Mesenchymal stem cell (in vitro differentiated cells and primary cell): Measurements from ENCODE around the gene PNMT.

Experiments used
- DNase-seq: peaks from one replicate; pipeline ENCODE4 v3.0.0-alpha.2; 2013
- H2AFZ ChIP-seq: one replicate; pipeline ENCODE4 v1.6.1; 2013; ENCODE audit warnings: low read depth, mild to moderate bottlenecking, control low read depth, inconsistent platforms, low read length, moderate library complexity
- H2AK5ac ChIP-seq: 2 replicates; pipeline ENCODE4 v1.6.1; 2013; ENCODE audit warnings: low read length, moderate library complexity, mild to moderate bottlenecking, inconsistent platforms; ENCODE audit not compliant: severe bottlenecking
- H2BK120ac ChIP-seq: one replicate; pipeline ENCODE4 v1.6.1; 2013; ENCODE audit warnings: low read depth, mild to moderate bottlenecking, inconsistent platforms, low read length, moderate library complexity
- H2BK12ac ChIP-seq, 2 experiments: one replicate each; pipeline ENCODE4 v1.6.1; 2013; ENCODE audit warnings: inconsistent platforms in 2 of 2, low read length in 2 of 2, mild to moderate bottlenecking in 2 of 2, moderate library complexity in 2 of 2, control low read depth in 1 of 2
- H2BK15ac ChIP-seq: one replicate; pipeline ENCODE4 v1.6.1; 2013; ENCODE audit warnings: mild to moderate bottlenecking, low read depth, inconsistent platforms; ENCODE audit not compliant: poor library complexity, severe bottlenecking
- H2BK5ac ChIP-seq: 2 replicates; pipeline ENCODE4 v1.6.1; 2013; ENCODE audit warnings: low read depth, mild to moderate bottlenecking, low read length, control low read depth, inconsistent platforms; ENCODE audit not compliant: poor library complexity, severe bottlenecking
- H3K14ac ChIP-seq, 2 experiments: one replicate each; pipeline ENCODE4 v1.6.1; 2013; ENCODE audit warnings: inconsistent platforms in 2 of 2, low read length in 2 of 2, control low read depth in 1 of 2, mild to moderate bottlenecking in 1 of 2, moderate library complexity in 1 of 2
- H3K18ac ChIP-seq, 2 experiments: one replicate each; pipeline ENCODE4 v1.6.1; 2013; ENCODE audit warnings: inconsistent platforms in 2 of 2, low read length in 2 of 2, control low read depth in 1 of 2, low read depth in 1 of 2, mild to moderate bottlenecking in 1 of 2
- H3K23ac ChIP-seq, 2 experiments: one replicate each; pipeline ENCODE4 v1.6.1; 2013; ENCODE audit warnings: inconsistent platforms in 2 of 2, low read length in 2 of 2, mild to moderate bottlenecking in 2 of 2, moderate library complexity in 2 of 2, control low read depth in 1 of 2
- H3K27ac ChIP-seq: 2 replicates; pipeline ENCODE4 v1.5.1; 2013; ENCODE audit warnings: mild to moderate bottlenecking, moderate library complexity, low read length, control low read depth, inconsistent platforms; ENCODE audit not compliant: poor library complexity, severe bottlenecking
- H3K27me3 ChIP-seq, 2 experiments: 2 replicates each; pipeline versions ENCODE4 v1.6.1 to v1.7.0; 2013; ENCODE audit warnings: low read length in 2 of 2, mild to moderate bottlenecking in 2 of 2, moderate library complexity in 2 of 2, control low read depth in 1 of 2, inconsistent platforms in 1 of 2; ENCODE audit not compliant: control insufficient read depth in 1 of 2, insufficient read depth in 1 of 2
- H3K36me3 ChIP-seq, 2 experiments: 2 replicates each; pipeline versions ENCODE4 v1.6.1 to v1.7.0; 2013; ENCODE audit warnings: low read length in 2 of 2, control low read depth in 1 of 2, inconsistent platforms in 1 of 2, low read depth in 1 of 2, mild to moderate bottlenecking in 1 of 2; ENCODE audit not compliant: insufficient read depth in 2 of 2, control insufficient read depth in 1 of 2
- H3K4ac ChIP-seq, 2 experiments: one replicate each; pipeline ENCODE4 v1.6.1; 2013; ENCODE audit warnings: inconsistent platforms in 2 of 2, low read length in 2 of 2, mild to moderate bottlenecking in 2 of 2, moderate library complexity in 2 of 2, control low read depth in 1 of 2, low read depth in 1 of 2
- H3K4me1 ChIP-seq: 2 replicates; pipeline ENCODE4 v1.6.1; 2013; ENCODE audit warnings: low read depth, low read length, control low read depth; ENCODE audit not compliant: control insufficient read depth, insufficient read depth
- H3K4me2 ChIP-seq: 2 replicates; pipeline ENCODE4 v1.6.1; 2013; ENCODE audit warnings: low read length, mild to moderate bottlenecking, inconsistent platforms; ENCODE audit not compliant: poor library complexity, severe bottlenecking
- H3K4me3 ChIP-seq, 2 experiments: 2 replicates each; pipeline versions ENCODE4 v1.5.1 to v1.7.0; 2013; ENCODE audit warnings: low read length in 2 of 2, mild to moderate bottlenecking in 2 of 2, control low read depth in 1 of 2, low read depth in 1 of 2; ENCODE audit not compliant: insufficient read depth in 1 of 2
- H3K79me1 ChIP-seq: replicated peaks from 2 replicates; pipeline ENCODE4 v1.6.1; 2013; ENCODE audit warnings: mild to moderate bottlenecking, control low read depth, low read length, inconsistent platforms; ENCODE audit not compliant: poor library complexity, severe bottlenecking
- H3K9ac ChIP-seq: 2 replicates; pipeline ENCODE4 v1.7.0; 2013; ENCODE audit warnings: mild to moderate bottlenecking, low read length, moderate library complexity
- H3K9me3 ChIP-seq: 2 replicates; pipeline ENCODE4 v1.7.0; 2013; ENCODE audit warnings: mild to moderate bottlenecking, low read length; ENCODE audit not compliant: control insufficient read depth
- H4K8ac ChIP-seq: one replicate; pipeline ENCODE4 v1.6.1; 2013; ENCODE audit warnings: inconsistent platforms, mild to moderate bottlenecking, low read length, moderate library complexity
- H4K91ac ChIP-seq: one replicate; pipeline ENCODE4 v1.6.1; 2013; ENCODE audit warnings: mild to moderate bottlenecking, low read length, inconsistent platforms
- WGBS: methylation state at CpG from one replicate; pipeline ENCODE4 v1.1.7; 2013; ENCODE audit warnings: mixed read lengths; 5-methylcytosine and 5-hydroxymethylcytosine counted together

Gene PNMT

DNA sequence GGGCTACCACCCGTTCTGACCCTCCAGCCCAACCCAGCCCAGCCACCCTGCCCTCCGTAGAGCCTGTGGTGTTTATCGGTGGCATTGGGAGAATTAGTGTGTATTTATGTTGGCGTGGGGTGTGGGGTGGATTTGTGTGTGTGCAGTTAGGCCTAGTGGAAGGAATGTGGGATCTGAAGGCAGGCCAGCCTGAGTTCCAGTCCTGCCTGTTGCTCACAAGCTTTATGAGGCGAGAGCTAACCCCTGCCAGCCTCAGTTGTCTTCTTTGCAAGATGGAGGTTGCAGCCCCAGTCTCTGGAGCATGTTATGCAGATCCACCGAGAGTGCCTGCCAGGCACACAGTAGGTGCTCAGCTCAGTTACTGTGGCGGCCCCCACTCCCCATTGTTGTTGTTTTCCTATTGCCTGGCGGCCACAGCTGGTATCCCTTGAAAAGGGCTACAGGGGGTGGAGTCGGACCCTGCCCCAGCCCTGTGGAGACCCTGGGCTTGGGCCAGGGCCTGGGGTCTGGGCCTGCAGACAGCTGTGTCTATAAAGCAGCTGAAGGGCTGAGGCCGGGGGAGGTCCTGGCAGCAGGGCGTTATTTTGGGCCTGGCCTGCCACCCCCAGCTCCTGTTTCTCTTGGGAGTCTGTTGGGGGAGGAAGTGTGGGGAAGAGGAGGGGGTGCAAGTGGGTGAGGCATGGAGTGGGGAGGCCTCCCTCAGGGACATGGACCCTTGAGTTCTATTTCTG, 36.7 kb downstream of the PNMT start:
- no peak overlapping the region for H2BK5ac ChIP-seq
- H3K14ac ChIP-seq: no peak overlapping the region
- H3K36me3 ChIP-seq: peaks cover 29 to 64% of the 10 kb centered on the region in 2 experiments
- 80% methylated on average over 10 of the region's 11 CpGs for WGBS
- no peak overlapping the region for H2AK5ac ChIP-seq
- no peak overlapping the region for H3K23ac ChIP-seq
- no peak overlapping the region for H2BK15ac ChIP-seq
- peak overlapping the region; percentile 47 for H4K8ac ChIP-seq
- no peak overlapping the region for H3K4me3 ChIP-seq
- DNase-seq: peak; percentile 34
- H3K9me3 ChIP-seq: no peaks in the 10 kb centered on the region
- no peak overlapping the region for H3K9ac ChIP-seq
- peaks cover 35% of the 10 kb centered on the region for H3K4me1 ChIP-seq
- peak overlapping the region in 1 of 2 experiments; percentile 33 for H2BK12ac ChIP-seq
- no peak overlapping the region for H2AFZ ChIP-seq
- H2BK120ac ChIP-seq: no peak overlapping the region
- no peak overlapping the region for H3K4ac ChIP-seq
- no peaks in the 10 kb centered on the region for H3K27me3 ChIP-seq
- H4K91ac ChIP-seq: peak overlapping the region; percentile 74
- no peak overlapping the region for H3K18ac ChIP-seq
- no peak overlapping the region for H3K27ac ChIP-seq
- H3K4me2 ChIP-seq: no peak overlapping the region
- peaks cover 66% of the 10 kb centered on the region for H3K79me1 ChIP-seq

DNA sequence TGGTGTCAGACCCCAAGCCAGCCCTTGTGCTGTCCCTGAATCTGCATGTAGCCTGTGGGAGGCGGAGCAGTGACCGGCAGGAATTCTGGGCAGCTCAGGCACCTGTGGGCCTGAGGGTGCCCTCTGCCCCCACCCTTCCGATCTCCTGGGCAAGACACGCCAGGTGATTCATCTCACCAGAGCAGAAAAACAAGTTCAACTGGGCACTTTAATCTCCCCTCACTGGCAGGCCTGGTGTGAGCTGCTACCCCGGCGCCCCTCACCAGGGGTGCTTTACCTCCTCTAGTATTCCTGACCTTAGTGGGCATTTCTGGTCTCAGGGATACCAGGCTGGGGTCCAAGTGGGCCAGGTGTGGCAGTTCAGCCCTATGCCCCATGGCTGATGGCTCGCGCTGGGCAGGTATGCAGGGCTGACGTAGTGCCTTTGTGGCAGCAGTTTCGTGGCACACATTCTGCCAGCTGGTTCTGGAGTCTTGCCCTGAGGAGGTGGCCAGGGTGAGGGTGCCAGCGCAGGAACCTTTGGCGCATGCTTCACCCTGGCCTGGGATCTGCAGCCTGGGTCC, 37.6 kb downstream of the PNMT start:
- Histone ChIP-seq H2AFZ (no peak overlapping the region), H2BK120ac (no peak overlapping the region), H2BK15ac (no peak overlapping the region), H3K4ac (no peak overlapping the region), H3K14ac (no peak overlapping the region), H3K27me3 (no peaks in the 10 kb centered on the region), H2BK5ac (no peak overlapping the region), H3K27ac (no peak overlapping the region), H2BK12ac (no peak overlapping the region), H3K9ac (no peak overlapping the region), H3K23ac (no peak overlapping the region), H3K4me3 (no peak overlapping the region), H3K18ac (no peak overlapping the region), H4K8ac (no peak overlapping the region), H2AK5ac (no peak overlapping the region), H3K4me2 (no peak overlapping the region), H3K4me1 (peaks cover 35% of the 10 kb centered on the region), H3K9me3 (no peaks in the 10 kb centered on the region), H4K91ac (no peak overlapping the region), H3K36me3 (peaks cover 36 to 72% of the 10 kb centered on the region in 2 experiments), H3K79me1 (peaks cover 67% of the 10 kb centered on the region)
- DNase-seq: no peak
- WGBS: 95% methylated on average over 12 of the region's 12 CpGs

DNA sequence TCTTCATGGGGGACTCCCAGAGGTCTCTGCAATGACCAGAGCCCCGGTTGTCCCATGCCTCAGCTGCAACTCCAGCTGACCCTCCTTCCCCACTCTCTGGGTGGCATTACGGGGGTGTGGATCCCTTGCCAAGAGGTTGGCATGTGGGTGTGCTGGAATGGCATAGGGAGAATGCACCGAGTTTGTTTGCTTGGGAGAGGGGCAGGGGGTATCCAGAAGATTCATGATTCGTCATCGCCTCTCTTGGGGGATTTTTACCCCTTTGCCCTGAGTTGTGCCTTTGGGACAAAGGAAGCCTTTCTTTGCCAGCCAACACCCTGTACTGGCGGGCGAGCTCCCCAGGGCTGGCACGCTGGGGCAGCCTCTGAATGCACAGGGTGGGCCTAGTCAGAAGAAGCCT, 38.1 kb downstream of the PNMT start:
- H2BK15ac ChIP-seq: no peak overlapping the region
- peaks cover 62% of the 10 kb centered on the region for H3K79me1 ChIP-seq
- H4K91ac ChIP-seq: no peak overlapping the region
- no peak overlapping the region for H3K4ac ChIP-seq
- H2BK5ac ChIP-seq: no peak overlapping the region
- no peak overlapping the region for H3K23ac ChIP-seq
- H3K4me3 ChIP-seq: no peak overlapping the region
- no peak overlapping the region for H3K9ac ChIP-seq
- no peak overlapping the region for H2BK120ac ChIP-seq
- peaks cover 30% of the 10 kb centered on the region for H3K4me1 ChIP-seq
- no peak overlapping the region for H3K27ac ChIP-seq
- no peaks in the 10 kb centered on the region for H3K9me3 ChIP-seq
- H2BK12ac ChIP-seq: no peak overlapping the region
- no peak overlapping the region for H3K14ac ChIP-seq
- WGBS: 92% methylated on average over 8 of the region's 8 CpGs
- no peak overlapping the region for H4K8ac ChIP-seq
- no peak overlapping the region for H2AK5ac ChIP-seq
- H3K27me3 ChIP-seq: no peaks in the 10 kb centered on the region
- peaks cover 37 to 77% of the 10 kb centered on the region in 2 experiments for H3K36me3 ChIP-seq
- no peak overlapping the region for H3K4me2 ChIP-seq
- H2AFZ ChIP-seq: no peak overlapping the region
- H3K18ac ChIP-seq: no peak overlapping the region
- DNase-seq: no peak

DNA sequence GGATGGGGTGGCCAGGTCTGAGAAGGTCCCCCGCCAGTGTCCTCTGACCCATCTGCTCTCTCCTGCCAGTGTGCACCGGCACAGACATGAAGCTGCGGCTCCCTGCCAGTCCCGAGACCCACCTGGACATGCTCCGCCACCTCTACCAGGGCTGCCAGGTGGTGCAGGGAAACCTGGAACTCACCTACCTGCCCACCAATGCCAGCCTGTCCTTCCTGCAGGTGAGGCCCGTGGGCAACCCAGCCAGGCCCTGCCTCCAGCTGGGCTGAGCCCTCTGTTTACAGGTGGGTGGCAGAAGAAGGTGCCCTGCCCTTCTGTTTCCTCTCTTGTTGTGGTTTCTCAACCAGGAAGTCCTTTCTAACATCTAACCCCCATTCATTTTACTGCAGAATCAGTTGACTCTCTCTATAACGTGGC, 38.7 kb downstream of the PNMT start:
- no peak overlapping the region for H3K23ac ChIP-seq
- H2AFZ ChIP-seq: no peak overlapping the region
- no peak overlapping the region for H2AK5ac ChIP-seq
- no peak overlapping the region for H3K4me2 ChIP-seq
- H3K27ac ChIP-seq: no peak overlapping the region
- H2BK5ac ChIP-seq: no peak overlapping the region
- DNase-seq: no peak
- peaks cover 25% of the 10 kb centered on the region for H3K4me1 ChIP-seq
- WGBS: 96% methylated on average over 7 of the region's 7 CpGs
- no peak overlapping the region for H3K18ac ChIP-seq
- H3K4ac ChIP-seq: no peak overlapping the region
- H3K4me3 ChIP-seq: peak overlapping the region in 1 of 2 experiments; percentile 31
- H3K27me3 ChIP-seq: no peaks in the 10 kb centered on the region
- H3K79me1 ChIP-seq: peaks cover 62% of the 10 kb centered on the region
- peaks cover 42 to 82% of the 10 kb centered on the region in 2 experiments for H3K36me3 ChIP-seq
- no peak overlapping the region for H4K8ac ChIP-seq
- no peak overlapping the region for H3K14ac ChIP-seq
- no peak overlapping the region for H2BK120ac ChIP-seq
- H4K91ac ChIP-seq: no peak overlapping the region
- no peak overlapping the region for H2BK12ac ChIP-seq
- H3K9ac ChIP-seq: no peak overlapping the region
- no peak overlapping the region for H2BK15ac ChIP-seq
- no peaks in the 10 kb centered on the region for H3K9me3 ChIP-seq
